ENCODE results near the gene STX8.
"Not testable (repeated sequence)": the region's sequence is repeated elsewhere in the genome, so short reads cannot be mapped to it uniquely, and the experiment has no call there.

The STX8 gene

GRCh38 chr17:9568957-9569588 lies 6.5 kb downstream of the STX8 start:
- no peak overlapping the region for H3K4me3 ChIP-seq (ENCODE audit: low read length)
- no peak for TF ChIP-seq CTCF (IDR thresholded peaks at IDR 0.05; ENCODE audit: insufficient read depth, low read depth, low read length, missing control alignments)
- no peak for DNase-seq (ENCODE audit: low read depth)

GRCh38 chr17:9568004-9568403 lies 7.6 kb downstream of the STX8 start:
- no peak for TF ChIP-seq CTCF (IDR thresholded peaks at IDR 0.05; ENCODE audit: insufficient read depth, low read depth, low read length, missing control alignments)
- no peak overlapping the region for H3K4me3 ChIP-seq (ENCODE audit: low read length)
- no peak for DNase-seq (ENCODE audit: low read depth)

GRCh38 chr17:9566739-9567138 lies 8.9 kb downstream of the STX8 start:
- H3K4me3 ChIP-seq (ENCODE audit: low read length); DNase-seq (ENCODE audit: low read depth): not testable (repeated sequence)

GRCh38 chr17:9566067-9566466 lies 9.6 kb downstream of the STX8 start:
- no peak overlapping the region for H3K4me3 ChIP-seq (ENCODE audit: low read length)
- no peak for DNase-seq (ENCODE audit: low read depth)
- TF ChIP-seq CTCF (IDR thresholded peaks at IDR 0.05; ENCODE audit: insufficient read depth, low read depth, low read length, missing control alignments), result no peak

- no peak for DNase-seq (ENCODE audit: low read depth)
- TF ChIP-seq CTCF (IDR thresholded peaks at IDR 0.05; ENCODE audit: insufficient read depth, low read depth, low read length, missing control alignments), result no peak
- no peak overlapping the region for H3K4me3 ChIP-seq (ENCODE audit: low read length)
Observed at GRCh38 chr17:9564104-9564503, 11.5 kb downstream of the STX8 start.

- H3K4me3 ChIP-seq (ENCODE audit: low read length), result no peak overlapping the region
- no peak for DNase-seq (ENCODE audit: low read depth)
- TF ChIP-seq CTCF (IDR thresholded peaks at IDR 0.05; ENCODE audit: insufficient read depth, low read depth, low read length, missing control alignments), result no peak
Observed at GRCh38 chr17:9557857-9558256, 17.8 kb downstream of the STX8 start.

GRCh38 chr17:9557161-9557755 lies 18.4 kb downstream of the STX8 start:
- no peak for TF ChIP-seq CTCF (IDR thresholded peaks at IDR 0.05; ENCODE audit: insufficient read depth, low read depth, low read length, missing control alignments)
- no peak for DNase-seq (ENCODE audit: low read depth)
- no peak overlapping the region for H3K4me3 ChIP-seq (ENCODE audit: low read length)
